PC-9 (cell line): ENCODE measurements around the gene FBXO45.

Experiments used
- EZH2 ChIP-seq: fragments of 200-600 bp; sonication (generic); IDR thresholded peaks from 2 replicates; pipeline ENCODE4 v1.8.0; 2017; ENCODE audit warnings: antibody characterized with exemption, low read depth
- TF ChIP-seq, protein P1 (sequence below): fragments of 200-600 bp; sonication (generic); conservative IDR thresholded peaks from 2 replicates; pipeline ENCODE4 v1.6.1; 2017; ENCODE audit warnings: mixed run types, antibody characterized with exemption, mild to moderate bottlenecking, moderate library complexity

DNA sequence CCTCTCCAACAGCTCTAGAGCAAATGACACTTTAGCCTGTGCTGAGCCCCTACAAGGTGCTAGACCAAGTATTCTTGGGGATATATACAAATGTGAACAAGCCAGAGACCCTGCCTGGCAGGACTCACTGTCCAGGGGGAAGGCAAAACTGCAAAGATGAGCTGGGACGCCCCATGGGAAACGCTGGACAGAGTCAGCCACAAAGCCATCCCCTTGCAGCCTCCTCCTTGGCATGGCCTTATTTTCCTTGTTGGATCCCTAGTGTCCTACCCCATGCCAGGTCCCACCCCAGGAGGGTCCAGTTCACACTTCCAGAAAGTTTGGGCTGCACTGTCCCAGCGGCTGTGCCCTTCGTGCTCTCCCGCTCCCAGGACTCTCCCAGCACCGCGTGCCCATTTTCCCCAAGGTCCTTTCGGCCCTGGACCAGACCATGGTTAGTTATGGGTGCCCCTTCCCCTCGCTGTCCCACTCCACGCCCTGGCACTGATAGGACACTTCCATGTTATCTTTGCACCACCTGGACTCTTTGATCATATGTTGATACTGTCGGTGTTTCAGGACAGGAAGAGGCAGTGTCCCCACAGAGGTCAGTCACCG, 65.2 kb downstream of the FBXO45 start:
- TF ChIP-seq, protein P1, sequence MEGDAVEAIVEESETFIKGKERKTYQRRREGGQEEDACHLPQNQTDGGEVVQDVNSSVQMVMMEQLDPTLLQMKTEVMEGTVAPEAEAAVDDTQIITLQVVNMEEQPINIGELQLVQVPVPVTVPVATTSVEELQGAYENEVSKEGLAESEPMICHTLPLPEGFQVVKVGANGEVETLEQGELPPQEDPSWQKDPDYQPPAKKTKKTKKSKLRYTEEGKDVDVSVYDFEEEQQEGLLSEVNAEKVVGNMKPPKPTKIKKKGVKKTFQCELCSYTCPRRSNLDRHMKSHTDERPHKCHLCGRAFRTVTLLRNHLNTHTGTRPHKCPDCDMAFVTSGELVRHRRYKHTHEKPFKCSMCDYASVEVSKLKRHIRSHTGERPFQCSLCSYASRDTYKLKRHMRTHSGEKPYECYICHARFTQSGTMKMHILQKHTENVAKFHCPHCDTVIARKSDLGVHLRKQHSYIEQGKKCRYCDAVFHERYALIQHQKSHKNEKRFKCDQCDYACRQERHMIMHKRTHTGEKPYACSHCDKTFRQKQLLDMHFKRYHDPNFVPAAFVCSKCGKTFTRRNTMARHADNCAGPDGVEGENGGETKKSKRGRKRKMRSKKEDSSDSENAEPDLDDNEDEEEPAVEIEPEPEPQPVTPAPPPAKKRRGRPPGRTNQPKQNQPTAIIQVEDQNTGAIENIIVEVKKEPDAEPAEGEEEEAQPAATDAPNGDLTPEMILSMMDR, result no peak
- TF ChIP-seq EZH2, result no peak
